H1 (cell line): Measurements from ENCODE around the gene ARHGAP6. TPM values are rescaled to one million over a fixed set of nuclear protein-coding genes. Genes with fewer than 3 reads are reported as not detected.

Experiments used
- CTCF ChIA-PET: fragments of 300-600 bp; sonication (Branson Sonifier 250); formaldehyde crosslinking; loops from one replicate; lab custom pipeline; 2021; ENCODE audit not compliant: partially characterized antibody; lab: Charles Lee
- POLR2A ChIA-PET: fragments of 300-600 bp; sonication (Branson Sonifier 250); formaldehyde crosslinking; loops from one replicate; lab custom pipeline; 2021; ENCODE audit warnings: inconsistent platforms; ENCODE audit not compliant: partially characterized antibody; lab: Charles Lee
- DNase-seq, 2 experiments: peaks; one replicate each; pipeline versions ENCODE4 v3.0.0 to v3.0.0-alpha.2; 2010 to 2022; ENCODE audit warnings: low spot score in 2 of 2, low read depth in 1 of 2, mixed read lengths in 1 of 2
- FAIRE-seq: peaks from 2 replicates; lab custom pipeline; 2011; peaks lifted over from hg19 to GRCh38; lab: Jason Lieb, UNC
- H2AFZ ChIP-seq: 2 replicates; pipeline ENCODE4 v1.8.1; 2012; ENCODE audit warnings: low read length, inconsistent platforms
- H2AK5ac ChIP-seq: 2 replicates; pipeline ENCODE4 v1.6.1; 2013; ENCODE audit warnings: low read depth, low read length
- H2BK120ac ChIP-seq: replicated peaks from 2 replicates; pipeline ENCODE3; 2013; ENCODE audit warnings: low read depth, low read length, inconsistent platforms
- H2BK12ac ChIP-seq: 2 replicates; pipeline ENCODE4 v1.6.1; 2013; ENCODE audit warnings: low read depth, low read length
- H2BK15ac ChIP-seq: 2 replicates; pipeline ENCODE4 v1.6.1; 2013; ENCODE audit warnings: low read length
- H2BK20ac ChIP-seq: 2 replicates; pipeline ENCODE4 v1.6.1; 2013; ENCODE audit warnings: low read length
- H2BK5ac ChIP-seq: 2 replicates; pipeline ENCODE4 v1.6.1; 2013; ENCODE audit warnings: low read depth, low read length
- H3K14ac ChIP-seq: 2 replicates; pipeline ENCODE4 v1.6.1; 2013; ENCODE audit warnings: inconsistent platforms; ENCODE audit not compliant: insufficient read length
- H3K18ac ChIP-seq: 2 replicates; pipeline ENCODE4 v1.6.1; 2013; ENCODE audit warnings: low read length; ENCODE audit errors: extremely low read depth
- H3K23ac ChIP-seq: 2 replicates; pipeline ENCODE4 v1.6.1; 2013; ENCODE audit warnings: inconsistent platforms; ENCODE audit not compliant: insufficient read length
- H3K23me2 ChIP-seq: 2 replicates; pipeline ENCODE4 v1.6.1; 2013; ENCODE audit warnings: low read depth, low read length
- H3K27ac ChIP-seq: 2 replicates; pipeline ENCODE4 v1.6.1; 2011; ENCODE audit warnings: low read depth, low read length, inconsistent platforms
- H3K27me3 ChIP-seq, 4 experiments: replicated peaks in 1 of 4; 1 replicate in 1 of 4; 2 replicates in 3 of 4; pipeline versions ENCODE4 v1.6.1 to v1.8.1; 2011 to 2013; ENCODE audit warnings: low read length in 3 of 4, mild to moderate bottlenecking in 3 of 4, inconsistent platforms in 2 of 4, mixed read lengths in 2 of 4, moderate library complexity in 1 of 4; ENCODE audit not compliant: control insufficient read depth in 3 of 4, insufficient read depth in 3 of 4; ENCODE audit errors: extremely low read depth in 1 of 4
- H3K36me3 ChIP-seq, 4 experiments: 2 replicates each; pipeline versions ENCODE4 v1.6.1 to v1.8.1; 2011 to 2013; ENCODE audit warnings: mild to moderate bottlenecking in 4 of 4, low read length in 3 of 4, moderate library complexity in 2 of 4, control low read depth in 1 of 4, inconsistent platforms in 1 of 4; ENCODE audit not compliant: insufficient read depth in 4 of 4, control insufficient read depth in 2 of 4
- H3K4ac ChIP-seq: replicated peaks from 2 replicates; pipeline ENCODE3; 2013; ENCODE audit warnings: low read length, low read depth, mixed read lengths, inconsistent platforms; ENCODE audit not compliant: insufficient read length
- H3K4me1 ChIP-seq, 4 experiments: replicated peaks in 1 of 4; 1 replicate in 1 of 4; 2 replicates in 3 of 4; pipeline versions ENCODE4 v1.6.1 to v1.8.1; 2011 to 2013; ENCODE audit warnings: low read length in 3 of 4, inconsistent platforms in 2 of 4, mixed read lengths in 1 of 4; ENCODE audit not compliant: insufficient read depth in 4 of 4, control insufficient read depth in 3 of 4
- H3K4me2 ChIP-seq, 2 experiments: 2 replicates each; pipeline versions ENCODE4 v1.6.1 to v1.8.1; 2011 to 2013; ENCODE audit warnings: low read depth in 2 of 2, low read length in 2 of 2, control low read depth in 1 of 2, inconsistent platforms in 1 of 2, mild to moderate bottlenecking in 1 of 2; ENCODE audit not compliant: insufficient read depth in 1 of 2
- H3K4me3 ChIP-seq, 4 experiments: fragments of 200-600, 300-600 bp in 1 of 4; sonication (generic), shearing (Covaris generic), sonication (Bioruptor Twin) in 1 of 4; 2 replicates each; pipeline versions ENCODE4 v1.5.1 to v1.8.1; 2011 to 2016; ENCODE audit warnings: low read length in 4 of 4, low read depth in 3 of 4, control low read depth in 2 of 4, inconsistent platforms in 2 of 4, mild to moderate bottlenecking in 2 of 4, mixed read lengths in 1 of 4, moderate library complexity in 1 of 4; ENCODE audit not compliant: insufficient read depth in 2 of 4; ENCODE audit errors: extremely low read depth in 1 of 4
- H3K56ac ChIP-seq: replicated peaks from 2 replicates; pipeline ENCODE3; 2013; ENCODE audit warnings: low read depth, mild to moderate bottlenecking, mixed read lengths, low read length, inconsistent platforms; ENCODE audit not compliant: insufficient read length
- H3K79me1 ChIP-seq: 2 replicates; pipeline ENCODE4 v1.6.1; 2013; ENCODE audit warnings: low read depth, low read length, control low read depth
- H3K79me2 ChIP-seq, 2 experiments: 2 replicates each; pipeline versions ENCODE4 v1.6.1 to v1.8.1; 2012 to 2013; ENCODE audit warnings: low read length in 2 of 2, mild to moderate bottlenecking in 2 of 2, inconsistent platforms in 1 of 2; ENCODE audit not compliant: insufficient read depth in 2 of 2, control insufficient read depth in 1 of 2
- H3K9ac ChIP-seq, 4 experiments: replicated peaks in 1 of 4; 1 replicate in 1 of 4; 2 replicates in 3 of 4; pipeline versions ENCODE4 v1.6.1 to v1.8.1; 2011 to 2013; ENCODE audit warnings: low read depth in 3 of 4, low read length in 3 of 4, control low read depth in 2 of 4, mild to moderate bottlenecking in 2 of 4, moderate library complexity in 2 of 4, inconsistent platforms in 1 of 4; ENCODE audit errors: extremely low read depth in 1 of 4
- H3K9me3 ChIP-seq, 2 experiments: 2 replicates each; pipeline versions ENCODE4 v1.6.1 to v1.8.1; 2012 to 2013; ENCODE audit warnings: mild to moderate bottlenecking in 2 of 2, moderate library complexity in 2 of 2, control low read depth in 1 of 2, inconsistent platforms in 1 of 2, low read depth in 1 of 2, low read length in 1 of 2, mixed read lengths in 1 of 2; ENCODE audit not compliant: insufficient read depth in 2 of 2
- H4K20me1 ChIP-seq, 2 experiments: replicated peaks in 1 of 2; 2 replicates each; pipeline versions ENCODE3 to v1.8.1; 2011 to 2013; ENCODE audit warnings: inconsistent platforms in 2 of 2, low read length in 2 of 2, mild to moderate bottlenecking in 1 of 2; ENCODE audit not compliant: insufficient read depth in 2 of 2, control insufficient read depth in 1 of 2
- H4K5ac ChIP-seq: 2 replicates; pipeline ENCODE4 v1.6.1; 2013; ENCODE audit warnings: low read length, low read depth, mixed read lengths, inconsistent platforms; ENCODE audit not compliant: insufficient read length
- H4K8ac ChIP-seq: 2 replicates; pipeline ENCODE4 v1.8.0; 2013; ENCODE audit warnings: mild to moderate bottlenecking, moderate library complexity, low read length, inconsistent platforms; ENCODE audit not compliant: insufficient read depth; ENCODE audit errors: extremely low read depth
- H4K91ac ChIP-seq: replicated peaks from 2 replicates; pipeline ENCODE3; 2013; ENCODE audit warnings: low read length, mixed read lengths, inconsistent platforms; ENCODE audit not compliant: insufficient read length
- EP300 ChIP-seq, 2 experiments: IDR thresholded peaks; 1 replicate in 1 of 2; 2 replicates in 1 of 2; pipeline ENCODE4 v1.6.1; 2011 to 2012; ENCODE audit warnings: low read depth in 2 of 2, low read length in 2 of 2, mild to moderate bottlenecking in 2 of 2, borderline replicate concordance in 1 of 2, inconsistent platforms in 1 of 2, moderate library complexity in 1 of 2
- EZH2 ChIP-seq: fragments of 200-600 bp; sonication (generic); IDR thresholded peaks from 2 replicates; pipeline ENCODE4 v1.7.1; 2012; ENCODE audit warnings: low read depth, mild to moderate bottlenecking, moderate library complexity, low read length, inconsistent platforms; ENCODE audit not compliant: severe bottlenecking
- GABPA ChIP-seq: IDR thresholded peaks from 2 replicates; pipeline ENCODE4 v1.6.1; 2011; ENCODE audit warnings: mild to moderate bottlenecking, low read length, moderate library complexity, borderline replicate concordance; ENCODE audit not compliant: insufficient read depth
- KDM4A ChIP-seq: IDR thresholded peaks from one replicate; pipeline ENCODE4 v1.7.1; 2012; ENCODE audit warnings: low read depth, mild to moderate bottlenecking, moderate library complexity, low read length, inconsistent platforms; ENCODE audit not compliant: severe bottlenecking
- NRF1 ChIP-seq: IDR thresholded peaks from 2 replicates; pipeline ENCODE4 v1.6.1; 2011; ENCODE audit warnings: mild to moderate bottlenecking, low read depth, low read length, improper control_type of control experiment
- PHF8 ChIP-seq: fragments of 200-600 bp; sonication (generic); conservative IDR thresholded peaks from 2 replicates; pipeline ENCODE4 v1.7.1; 2012; ENCODE audit warnings: low read depth, mild to moderate bottlenecking, inconsistent platforms, low read length, moderate library complexity
- SIN3A ChIP-seq, 2 experiments: IDR thresholded peaks in 1 of 2; conservative IDR thresholded peaks in 1 of 2; 2 replicates each; pipeline ENCODE4 v1.6.1; 2011 to 2012; ENCODE audit warnings: low read length in 2 of 2, improper control_type of control experiment in 1 of 2, low read depth in 1 of 2, mild to moderate bottlenecking in 1 of 2
- SRF ChIP-seq: IDR thresholded peaks from 2 replicates; pipeline ENCODE4 v1.6.1; 2011; ENCODE audit warnings: mild to moderate bottlenecking, low read depth, low read length, moderate library complexity
- SUZ12 ChIP-seq: fragments of 200-600 bp; sonication (generic); IDR thresholded peaks from 2 replicates; pipeline ENCODE4 v1.6.1; 2012; ENCODE audit warnings: mild to moderate bottlenecking, inconsistent platforms, low read length, moderate library complexity, mixed read lengths
- WGBS, 2 experiments: shearing (Covaris generic) in 1 of 2; methylation state at CpG; one replicate each; pipeline versions ENCODE4 v1.1.6 to v1.1.7; 2013 to 2015; ENCODE audit warnings: low lambda C conversion rate in 2 of 2, mixed read lengths in 2 of 2, inconsistent platforms in 1 of 2, low coverage in 1 of 2, missing lambda C conversion rate in 1 of 2; ENCODE audit not compliant: insufficient replicate concordance in 2 of 2, insufficient coverage in 1 of 2, insufficient read length in 1 of 2; ENCODE audit errors: extremely low coverage in 1 of 2, missing lambda C conversion rate in 1 of 2; 5-methylcytosine and 5-hydroxymethylcytosine counted together
- polyA plus RNA-seq, 7 experiments: library from polyadenylated mRNA; depleted of rRNA in 3 of 7; stranded (reverse) in 5 of 7; unstranded in 2 of 7; fragments of >200 nt in 5 of 7; fragments of 200-250 nt in 2 of 7; gene quantifications; 1 replicate in 5 of 7; 2 replicates in 1 of 7; 4 replicates in 1 of 7; pipeline versions ENCODE4 v1.2.1 to v1.2.3, GENCODE V29; 2011 to 2013; ENCODE audit warnings: missing spikeins in 2 of 7, mixed read lengths in 2 of 7
- total RNA-seq: library from RNA; stranded (reverse); fragmentation: NEBNext Ultra II Directional; extraction: Animal tissue kit (Norgen Biotek cat#: 25700); gene quantifications from 2 replicates; pipeline ENCODE4 v1.2.1, GENCODE V29; 2021
- TF ChIP-seq, protein P1 (sequence below): IDR thresholded peaks from 2 replicates; pipeline ENCODE4 v1.6.1; 2011; ENCODE audit warnings: low read length, improper control_type of control experiment

Gene ARHGAP6
- total and polyA plus RNA-seq, 2 of the 8 experiments (the other 6 are each of a cell fraction or from before 2014, with no cell fraction given), result 0.35 to 0.82 TPM

DNA sequence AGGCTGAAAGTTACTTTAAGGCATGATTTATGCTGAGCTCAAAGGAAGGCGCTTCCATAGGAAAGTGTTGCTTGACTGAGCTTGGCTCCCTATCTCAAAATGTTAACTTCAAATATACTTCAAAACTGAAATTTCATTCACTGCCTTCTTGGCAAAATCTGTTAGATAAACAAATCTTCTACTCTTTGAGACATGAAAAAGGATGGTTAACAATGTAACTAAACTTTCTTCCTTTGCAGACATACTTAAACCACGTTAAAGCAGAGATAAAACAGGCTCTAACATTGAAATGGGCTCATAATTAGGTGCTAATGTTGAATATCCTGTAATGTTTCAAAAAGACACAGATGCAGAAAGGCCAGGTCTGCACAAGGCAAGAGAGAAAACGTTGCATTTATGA is 262.1 kb downstream of the ARHGAP6 start:
- H3K4me2 ChIP-seq, result no peak overlapping the region
- H3K36me3 ChIP-seq, result no peaks in the 10 kb centered on the region
- DNase-seq, result no peak
- ChIA-PET POLR2A (no interaction called here), CTCF (no interaction called here)
- no peak overlapping the region for H2BK15ac ChIP-seq
- no peak overlapping the region for H2BK20ac ChIP-seq
- no peaks in the 10 kb centered on the region for H3K9me3 ChIP-seq
- TF ChIP-seq, protein P1, sequence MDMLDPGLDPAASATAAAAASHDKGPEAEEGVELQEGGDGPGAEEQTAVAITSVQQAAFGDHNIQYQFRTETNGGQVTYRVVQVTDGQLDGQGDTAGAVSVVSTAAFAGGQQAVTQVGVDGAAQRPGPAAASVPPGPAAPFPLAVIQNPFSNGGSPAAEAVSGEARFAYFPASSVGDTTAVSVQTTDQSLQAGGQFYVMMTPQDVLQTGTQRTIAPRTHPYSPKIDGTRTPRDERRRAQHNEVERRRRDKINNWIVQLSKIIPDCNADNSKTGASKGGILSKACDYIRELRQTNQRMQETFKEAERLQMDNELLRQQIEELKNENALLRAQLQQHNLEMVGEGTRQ, result no peak
- TF ChIP-seq PHF8 (no peak), SRF (no peak), NRF1 (no peak), EP300 (IDR thresholded peaks at IDR 0.05; ENCODE audit: borderline replicate concordance in 1 of 2, low read depth in 2 of 2, low read length in 2 of 2) (no peak), KDM4A (no peak), SIN3A (conservative IDR thresholded peaks at IDR 0.05 in 1 of 2, IDR thresholded peaks at IDR 0.05 in 1 of 2; ENCODE audit: low read depth in 1 of 2, low read length in 2 of 2) (no peak), EZH2 (no peak), SUZ12 (no peak), GABPA (no peak)
- H3K4me1 ChIP-seq, result no peaks in the 10 kb centered on the region
- 89% methylated on average over 2 of the region's 3 CpGs; no CpG with 5 or more reads in 1 of the 2 experiments for WGBS, 2 experiments
- no peak overlapping the region for H3K23ac ChIP-seq
- no peak for FAIRE-seq
- H3K4ac ChIP-seq, result no peak overlapping the region
- no peaks in the 10 kb centered on the region for H3K23me2 ChIP-seq
- no peak overlapping the region for H4K91ac ChIP-seq
- no peak overlapping the region for H3K56ac ChIP-seq
- no peaks in the 10 kb centered on the region for H3K79me1 ChIP-seq
- H2BK120ac ChIP-seq, result no peak overlapping the region
- H3K4me3 ChIP-seq, result no peak overlapping the region
- no peak overlapping the region for H2AFZ ChIP-seq
- no peak overlapping the region for H2AK5ac ChIP-seq
- H2BK12ac ChIP-seq, result no peak overlapping the region
- no peaks in the 10 kb centered on the region for H4K20me1 ChIP-seq
- no peak overlapping the region for H2BK5ac ChIP-seq
- no peak overlapping the region for H4K5ac ChIP-seq
- no peak overlapping the region for H3K18ac ChIP-seq
- H3K79me2 ChIP-seq, result no peaks in the 10 kb centered on the region
- H3K9ac ChIP-seq, result no peak overlapping the region
- H3K27me3 ChIP-seq, result no peaks in the 10 kb centered on the region
- no peak overlapping the region for H3K27ac ChIP-seq
- H3K14ac ChIP-seq, result no peak overlapping the region
- H4K8ac ChIP-seq, result no peak overlapping the region
